HG03469 (cell line): ENCODE data around the gene BRCA1.

Experiments used
- ATAC-seq: cut with Tn5 transposase; IDR thresholded peaks from one replicate; pipeline ENCODE4 v1.9.1; 2021; ENCODE audit warnings: mild to moderate bottlenecking, moderate library complexity, moderate number of reproducible peaks; ENCODE audit not compliant: unreplicated experiment

The BRCA1 gene

GRCh38 chr17:43025766-43026537 lies 99.2 kb downstream of the BRCA1 start:
- ATAC-seq = no peak

GRCh38 chr17:43025290-43025657 lies 99.9 kb downstream of the BRCA1 start:
- ATAC-seq = no peak

- ATAC-seq = no peak
These were observed 100.5 kb downstream of the BRCA1 start, which contains the start of gene RND2 for GRCh38 chr17:43024407-43025289. Gene RND2 (plus strand): TSS chr17:43025231. CDS start chr17:43025348, 117 bp downstream.

- no peak for ATAC-seq
These were observed 103.2 kb downstream of the BRCA1 start, which contains the start of gene VAT1 for GRCh38 chr17:43021741-43022512. Gene VAT1 (minus strand): TSS chr17:43022385. CDS start chr17:43022322, 63 bp downstream.

GRCh38 chr17:43020789-43021740 lies 104.1 kb downstream of the BRCA1 start:
- ATAC-seq = no peak

GRCh38 chr17:43020030-43020621 lies 105.0 kb downstream of the BRCA1 start:
- ATAC-seq = no peak

- ATAC-seq = no peak
These were observed 105.7 kb downstream of the BRCA1 start for GRCh38 chr17:43019418-43019817.

- no peak for ATAC-seq
These were observed 106.2 kb downstream of the BRCA1 start for GRCh38 chr17:43018932-43019331.

- ATAC-seq = no peak
These were observed 106.9 kb downstream of the BRCA1 start for GRCh38 chr17:43018008-43018853.

GRCh38 chr17:43016216-43016615 lies 108.9 kb downstream of the BRCA1 start:
- no peak for ATAC-seq

- ATAC-seq = no peak
These were observed 109.6 kb downstream of the BRCA1 start for GRCh38 chr17:43015579-43015978.

GRCh38 chr17:43014649-43015542 lies 110.3 kb downstream of the BRCA1 start:
- ATAC-seq = no peak

GRCh38 chr17:43014020-43014648 lies 111.0 kb downstream of the BRCA1 start:
- ATAC-seq = no peak

- ATAC-seq = no peak
These were observed 111.9 kb downstream of the BRCA1 start for GRCh38 chr17:43013296-43013695.

- ATAC-seq = no peak
These were observed 113.3 kb downstream of the BRCA1 start for GRCh38 chr17:43011728-43012472.

GRCh38 chr17:43010667-43011308 lies 114.4 kb downstream of the BRCA1 start:
- ATAC-seq = no peak
